ENCODE results near the gene ADM. TPM values are rescaled to one million over a fixed set of nuclear protein-coding genes. Genes with fewer than 3 reads are reported as not detected.
A peak's percentile ranks its signal among the peaks of the same experiment; 100 is the strongest.

ADM gene
- total RNA-seq (2021; ENCODE audit: unreplicated experiment) (87.2 TPM), Bru-seq, nascent RNA (percentile 85 among the genes with signal in this experiment), BruChase-seq, experiment 1, labeled RNA remaining after a 6-hour chase (percentile 74 among the genes with signal in this experiment), BruChase-seq, experiment 2, labeled RNA remaining after a 2-hour chase (percentile 73 among the genes with signal in this experiment)
- 186 and 301 TPM in 2 replicates for polyA plus RNA-seq (2012)
- long read RNA-seq, transcript ADM-201 (4 exons, 1,885 nt), result major isoform, 40 of 51 reads
- long read RNA-seq, partial matches to known transcripts, result 1 of 51 reads
- long read RNA-seq, other reads (novel, unspliced or antisense), result 9 of 51 reads

GRCh38 chr11:10304495-10305261 lies at the start of gene ADM:
TSS of gene ADM (plus strand) at chr11:10305073. CDS start at chr11:10305701, 628 bp downstream.
- ChIA-PET CTCF (interaction anchor here (0.6 to 2.7 kb wide), 20 partner anchors 9 to 714 kb away, joined by 3 to 16 read pairs (median 4); no protein-coding TSS in a partner anchor), POLR2A (interaction anchor here (0.6 to 4.5 kb wide), 42 partner anchors 9 to 1784 kb away, joined by 3 to 37 read pairs (median 4); partner anchors contain the start of gene WEE1), RAD21 (ENCODE audit: low non-redundant PET in 1 of 2, low total read pairs in 2 of 2, uncharacterized antibody in 2 of 2, unreplicated experiment in 2 of 2) (interaction anchor here (0.6 to 1.1 kb wide), 8 partner anchors 19 to 1553 kb away, joined by 3 to 6 read pairs (median 3); no protein-coding TSS in a partner anchor)
- Histone ChIP-seq H3K4me1 (ENCODE audit: control insufficient read depth in 1 of 2, insufficient read depth in 2 of 2, low read length in 2 of 2) (peaks cover 39 to 64% of the 10 kb centered on the region in 2 experiments), H3K36me3 (ENCODE audit: control insufficient read depth in 1 of 2, insufficient read depth in 2 of 2, low read length in 2 of 2) (peaks cover 0 to 19% of the 10 kb centered on the region in 2 experiments; a peak in 2 of 4 replicates), H3K4me2 (ENCODE audit: low read length) (peak within 1 kb of the TSS; percentile 98), H3K4me3 (replicated peaks in 1 of 2; ENCODE audit: low read depth in 1 of 2, low read length in 2 of 2) (peak within 1 kb of the TSS; percentile 85 to 93), H3K79me2 (ENCODE audit: insufficient read depth, low read length) (peaks cover 47% of the 10 kb centered on the region), H3K27ac (ENCODE audit: low read depth, low read length) (peak within 1 kb of the TSS; percentile 97), H3K27me3 (ENCODE audit: insufficient read depth, low read length) (no peaks in the 10 kb centered on the region), H4K20me1 (ENCODE audit: insufficient read depth) (no peaks in the 10 kb centered on the region), H3K9me3 (ENCODE audit: control insufficient read depth in 1 of 2, insufficient read depth in 1 of 2, low read depth in 1 of 2, low read length in 2 of 2) (no peaks in the 10 kb centered on the region), H2AFZ (ENCODE audit: low read depth, low read length, poor library complexity, severe bottlenecking) (no peak within 1 kb of the TSS), H3K9me2 (ENCODE audit: insufficient read depth) (no peaks in the 10 kb centered on the region), H3K9ac (ENCODE audit: low read length) (peak within 1 kb of the TSS; percentile 94)
- ATAC-seq (peak; percentile 54), DNase-seq (ENCODE audit: low read depth, low spot score) (peak; percentile 91)
- TF ChIP-seq SP1 (IDR thresholded peaks at IDR 0.05; ENCODE audit: low read depth) (no peak), POLR2A (IDR thresholded peaks at IDR 0.05; ENCODE audit: borderline replicate concordance, extremely low read depth, insufficient read depth, insufficient read length) (peak; percentile 82), ATF3 (IDR thresholded peaks at IDR 0.05) (no peak), YY1 (IDR thresholded peaks at IDR 0.05; ENCODE audit: extremely low read depth, insufficient replicate concordance, low read depth, low read length) (peak; percentile 62), ZBTB33 (IDR thresholded peaks at IDR 0.05; ENCODE audit: extremely low read depth, insufficient replicate concordance, low read length) (peak; percentile 82), ZFX (IDR thresholded peaks at IDR 0.05) (peak; percentile 10; the same call in 1 of the 2 replicates), POLR2AphosphoS5 (IDR thresholded peaks at IDR 0.05; ENCODE audit: low read depth, low read length) (peak; percentile 100), CTCF (IDR thresholded peaks at IDR 0.05 in 2 of 3, conservative IDR thresholded peaks at IDR 0.05 in 1 of 3; ENCODE audit: borderline replicate concordance in 1 of 3, insufficient read depth in 1 of 3, low read depth in 2 of 3, low read length in 2 of 3) (peak in 2 of 3 experiments; percentile 69 to 70; a peak in 4 of 6 replicates)
- intact Hi-C loops (cut with micrococcal nuclease), result loop anchor here (2.0 to 5.0 kb wide), 5 partner anchors 96 to 692 kb away; no protein-coding TSS in a partner anchor
- no TSS peak for BruUV-seq (replicated peaks)
